ENCODE results near the gene PGAP2. TPM values are rescaled to one million over a fixed set of nuclear protein-coding genes. Genes with fewer than 3 reads are reported as not detected.

PGAP2 gene
- polyA plus RNA-seq, 2 of the 4 experiments (the other 2 are of a cell fraction): 32.4 to 35.2 TPM

GRCh38 chr11:3795131-3796001, 13.0 kb upstream of the PGAP2 start:
- ATAC-seq: no peak
- Histone ChIP-seq H3K9me3 (no peaks in the 10 kb centered on the region), H3K27ac (peak overlapping the region in 1 of 2 experiments; percentile 95; a peak in 1 of 6 replicates), H3K4me1 (peaks cover 20% of the 10 kb centered on the region), H3K4me2 (peak overlapping the region; percentile 98), H3K4me3 (peak overlapping the region; percentile 100)
- ChIA-PET CTCF (interaction anchor here (1.1 to 5.9 kb wide), 4 partner anchors 11 to 392 kb away, joined by 3 to 56 read pairs (median 4); partner anchors contain the start of gene PGAP2), POLR2A (no interaction called here)
- no peak for FAIRE-seq
- DNase-seq (ENCODE audit: low read depth in 1 of 2, low spot score in 1 of 2): no peak
- TF ChIP-seq ZSCAN20 (CRISPR knock-in tag; IDR thresholded peaks at IDR 0.05) (no peak), MAFK (IDR thresholded peaks at IDR 0.05; ENCODE audit: partially characterized antibody) (peak; percentile 9)
- 93% methylated on average over 8 of the region's 8 CpGs for WGBS (ENCODE audit: missing lambda C conversion rate)

GRCh38 chr11:3796002-3796311, 12.4 kb upstream of the PGAP2 start:
- FAIRE-seq (no peak), ATAC-seq (no peak), DNase-seq (ENCODE audit: low read depth in 1 of 2, low spot score in 1 of 2) (no peak)
- WGBS (ENCODE audit: missing lambda C conversion rate): 30% methylated on average over 6 of the region's 6 CpGs
- ChIA-PET CTCF (interaction anchor here (0.9 to 5.9 kb wide), 2 partner anchors 14 to 15 kb away, joined by 3 to 56 read pairs; partner anchors contain the start of gene PGAP2), POLR2A (no interaction called here)
- Histone ChIP-seq H3K4me2 (peak overlapping the region; percentile 98), H3K4me3 (peak overlapping the region; percentile 100), H3K4me1 (peaks cover 20% of the 10 kb centered on the region), H3K27ac (peak overlapping the region; percentile 95; a peak in 4 of 6 replicates), H3K9me3 (no peaks in the 10 kb centered on the region)
- no peak for TF ChIP-seq MAFK (IDR thresholded peaks at IDR 0.05; ENCODE audit: partially characterized antibody)
- TF ChIP-seq ZC3H11A (IDR thresholded peaks at IDR 0.05): no peak
- TF ChIP-seq RARB (CRISPR knock-in tag; IDR thresholded peaks at IDR 0.05): no peak
- TF ChIP-seq PBX3 (IDR thresholded peaks at IDR 0.05): no peak
- TF ChIP-seq HDAC2 (IDR thresholded peaks at IDR 0.05): no peak
- TF ChIP-seq PHF8 (IDR thresholded peaks at IDR 0.05; ENCODE audit: borderline replicate concordance, low read depth): no peak
- TF ChIP-seq MAZ (IDR thresholded peaks at IDR 0.05; ENCODE audit: borderline replicate concordance, low read depth, low read length): no peak
- TF ChIP-seq HOXB5 (CRISPR knock-in tag; IDR thresholded peaks at IDR 0.05): no peak
- no peak for TF ChIP-seq JUN (IDR thresholded peaks at IDR 0.05)
- no peak for TF ChIP-seq BCL3 (IDR thresholded peaks at IDR 0.05)
- TF ChIP-seq RNF2 (IDR thresholded peaks at IDR 0.05; ENCODE audit: borderline replicate concordance, low read depth): no peak
- TF ChIP-seq NFE2L2 (conservative IDR thresholded peaks at IDR 0.05; ENCODE audit: low read length): no peak
- TF ChIP-seq HOXA7 (CRISPR knock-in tag; IDR thresholded peaks at IDR 0.05): no peak
- TF ChIP-seq NR3C1 (IDR thresholded peaks at IDR 0.05): no peak
- TF ChIP-seq KDM1A (IDR thresholded peaks at IDR 0.05; ENCODE audit: low read depth): no peak
- TF ChIP-seq REST (IDR thresholded peaks at IDR 0.05): no peak
- no peak for TF ChIP-seq SMC3 (IDR thresholded peaks at IDR 0.05)

Measured in A549 (cell line).